ENCODE results near the gene SPARCL1.

GRCh38 chr4:87541521-87541920 lies 12.3 kb upstream of the SPARCL1 start:
- no peak for TF ChIP-seq CTCF (optimal IDR thresholded peaks at IDR 0.05 in 1 of 3, IDR thresholded peaks at IDR 0.05 in 1 of 3, conservative IDR thresholded peaks at IDR 0.05 in 1 of 3; ENCODE audit: extremely low read depth in 1 of 3, insufficient read depth in 2 of 3, low read length in 3 of 3)
- TF ChIP-seq EZH2 (IDR thresholded peaks at IDR 0.05; ENCODE audit: low read length), result no peak
